NCI-H1436 (cell line): ENCODE measurements around the gene RBM4B.

Source experiments
- DNase-seq: peaks from one replicate; lab custom pipeline; 2025; lab: John Stamatoyannopoulos, UW

RBM4B gene

DNA sequence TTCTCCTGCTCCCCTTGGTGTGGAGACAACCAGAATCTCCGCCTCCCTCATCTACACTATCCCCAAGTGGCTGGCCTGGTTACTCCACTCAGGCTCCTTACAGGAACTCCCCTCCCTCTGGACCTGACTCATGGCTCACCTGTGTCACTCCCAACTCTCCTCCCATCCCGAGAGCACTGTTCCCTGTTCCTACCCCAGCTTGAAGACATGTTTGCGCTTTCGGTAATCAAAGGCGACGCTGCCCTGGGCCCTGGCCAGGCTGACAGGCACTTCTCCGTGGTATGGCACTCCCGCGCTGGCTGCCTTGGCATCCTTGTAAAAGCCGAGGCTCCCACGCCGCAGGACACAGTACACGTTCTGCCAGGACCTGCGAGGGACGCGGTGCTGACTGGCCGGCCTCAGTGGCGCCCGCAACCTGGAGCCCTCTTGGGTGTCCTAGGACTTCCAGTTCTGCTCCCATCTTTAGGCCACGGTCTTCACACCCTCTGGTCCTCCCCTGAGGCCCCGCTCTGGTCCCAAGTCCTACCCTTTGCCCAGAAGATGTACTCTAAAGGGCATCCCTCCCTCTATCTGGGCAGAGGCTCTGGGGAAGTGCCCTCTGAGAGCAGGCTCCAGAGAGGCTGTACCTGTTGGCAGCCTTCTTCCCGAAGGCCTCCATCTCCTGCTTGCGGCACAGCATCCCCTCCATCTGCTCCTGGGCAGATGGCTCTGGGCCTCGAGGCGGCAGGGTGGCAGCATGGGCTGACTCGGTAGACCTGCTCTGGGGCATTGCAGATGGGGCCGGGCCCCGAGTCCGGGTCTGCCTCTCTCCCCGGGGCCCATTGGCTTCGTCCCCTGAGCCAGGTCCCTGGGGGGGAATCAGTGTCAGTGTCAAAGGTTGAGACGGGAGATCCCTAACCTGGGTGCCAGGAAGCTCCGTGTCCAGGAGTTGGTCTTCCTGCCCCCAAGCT lies 9.4 kb upstream of the RBM4B start:
- no peak for DNase-seq

DNA sequence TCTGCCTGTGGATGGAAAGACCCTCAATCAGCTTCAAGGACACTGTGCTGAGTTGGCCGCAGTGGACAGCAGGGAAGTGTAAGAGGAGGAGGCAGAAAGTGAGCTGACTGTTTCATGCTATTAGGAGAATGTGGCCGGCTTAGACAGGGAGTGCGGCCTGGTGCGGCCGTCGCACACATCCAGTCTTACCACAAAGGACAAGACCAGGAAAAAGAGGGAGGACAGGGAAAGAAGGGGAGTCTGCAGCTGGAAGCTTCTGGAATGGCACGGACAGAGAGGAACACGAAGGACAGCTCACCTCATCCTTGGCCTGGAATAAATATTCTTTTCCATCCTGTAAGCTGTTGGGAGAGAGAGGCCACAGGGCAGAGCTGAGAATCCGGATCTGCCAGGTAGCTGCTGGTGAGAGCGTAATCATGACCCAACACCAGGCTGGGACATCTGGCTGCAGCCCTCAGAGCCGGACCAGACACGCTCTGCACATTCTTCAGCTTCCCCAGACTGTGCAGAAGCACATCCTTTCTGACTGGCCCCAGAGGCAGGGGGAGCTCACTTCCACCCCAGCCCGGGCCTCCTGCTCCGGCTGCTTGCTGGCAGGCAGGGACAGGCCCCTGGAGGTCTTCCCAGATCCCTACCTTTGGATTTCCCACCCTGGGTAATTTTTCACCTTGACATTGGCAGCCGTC lies 8.6 kb upstream of the RBM4B start:
- DNase-seq: no peak

DNA sequence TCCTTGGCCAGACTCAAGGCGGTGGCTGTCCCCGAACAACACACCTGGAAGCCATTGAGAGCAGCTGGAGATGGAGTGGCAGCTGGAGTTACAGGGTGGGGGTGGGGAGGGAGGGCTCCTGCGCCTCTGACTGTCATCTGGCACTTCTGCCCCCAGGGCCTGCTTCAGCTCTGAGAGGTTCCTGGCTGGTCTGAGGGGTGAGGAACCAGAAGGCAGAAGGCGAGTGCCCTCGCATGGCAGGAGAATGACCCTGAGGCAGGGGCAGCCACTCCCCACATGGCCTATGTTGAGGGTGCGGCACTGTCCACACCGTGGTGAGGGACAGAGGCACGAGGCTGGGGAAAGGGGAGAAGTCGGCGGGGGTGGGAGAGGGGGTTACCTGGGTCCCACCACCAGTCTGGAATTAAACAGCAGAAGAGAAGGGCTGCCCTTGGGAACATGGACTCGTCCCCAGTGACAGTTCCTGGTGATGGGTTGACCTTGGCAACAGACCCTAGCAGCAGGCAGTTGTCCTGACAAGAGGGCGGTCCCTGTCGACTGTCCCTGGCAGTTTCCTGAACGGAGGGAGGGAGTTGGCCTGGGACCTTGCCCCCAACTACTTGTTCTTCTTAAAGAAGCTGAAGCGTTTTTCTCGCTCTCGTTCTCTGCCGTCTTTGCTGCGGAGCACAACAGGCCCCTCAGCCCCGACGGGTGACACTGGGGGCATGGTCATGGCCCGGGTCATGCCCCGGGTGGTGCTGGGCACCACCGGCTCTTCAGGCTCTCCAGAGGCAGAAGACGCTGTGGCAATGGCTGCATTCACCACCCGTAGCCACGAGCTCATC lies 7.8 kb upstream of the RBM4B start:
- no peak for DNase-seq

DNA sequence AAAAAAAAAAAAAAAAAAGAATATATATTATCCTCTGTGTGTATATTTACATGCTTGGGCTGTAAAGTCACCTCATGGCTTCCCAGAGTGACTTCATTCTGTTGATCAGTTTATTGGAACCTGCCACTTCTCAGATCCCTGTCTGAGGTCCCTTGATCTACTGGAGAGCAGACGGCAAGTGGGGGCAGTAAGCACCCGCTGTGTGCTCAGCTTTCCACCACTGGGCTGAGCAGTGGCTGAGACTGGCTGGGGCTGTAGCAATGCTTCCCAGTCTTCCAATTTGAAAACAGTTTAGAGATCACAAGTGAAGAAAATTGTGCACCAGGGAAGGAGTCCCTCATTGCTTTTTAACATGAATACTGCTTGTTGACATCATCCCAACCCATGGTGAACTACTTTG lies 6.9 kb upstream of the RBM4B start:
- DNase-seq: no peak

DNA sequence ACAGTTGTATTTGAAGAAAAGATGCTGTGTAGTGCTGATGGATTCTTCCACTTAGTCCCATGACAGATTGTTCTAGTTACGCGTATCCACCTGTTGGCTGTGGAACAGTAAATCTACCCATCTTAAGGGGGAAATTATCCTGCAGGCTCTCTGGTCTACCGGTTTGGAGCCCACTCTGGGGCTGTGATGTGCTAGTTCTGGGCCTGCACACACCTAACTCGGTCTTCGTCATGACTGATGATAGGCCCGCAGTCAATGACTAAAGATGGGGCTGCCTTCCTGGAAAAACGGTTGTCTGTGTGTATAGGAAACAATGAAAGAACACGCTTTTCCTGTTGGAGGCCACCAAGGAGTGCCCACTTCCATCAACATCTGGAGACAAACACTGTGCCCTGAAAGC lies 6.2 kb upstream of the RBM4B start:
- no peak for DNase-seq

DNA sequence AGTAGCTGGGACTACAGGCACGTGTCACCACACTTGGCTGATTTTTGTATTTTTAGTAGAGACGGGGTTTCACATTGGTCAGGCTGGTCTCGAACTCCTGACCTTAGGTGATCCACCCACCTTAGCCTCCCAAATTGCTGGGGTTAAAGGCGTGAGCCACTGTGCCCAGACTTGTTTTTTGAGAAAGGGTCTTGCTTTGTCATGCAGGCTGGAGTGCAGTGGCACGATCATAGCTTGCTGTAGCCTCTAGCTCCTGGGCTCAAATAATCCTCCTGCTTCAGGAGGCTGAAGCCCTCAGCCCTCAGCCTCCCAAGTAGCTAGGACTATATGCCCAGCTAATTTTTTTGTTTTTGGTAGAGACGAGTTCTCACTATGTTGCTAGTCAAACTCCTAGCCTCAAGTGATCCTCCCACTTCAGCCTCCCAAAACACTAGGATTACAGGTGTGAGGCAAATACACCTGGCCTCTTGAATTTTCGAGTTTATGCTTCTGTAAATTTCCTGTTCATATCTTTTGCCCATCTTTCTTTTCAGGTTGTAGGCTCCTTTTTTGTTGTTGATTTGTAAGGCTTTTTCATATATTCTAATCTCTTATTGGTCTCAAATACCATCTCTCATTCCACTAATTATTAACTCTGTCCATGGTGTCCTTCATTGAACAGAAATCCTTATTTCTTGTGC lies 3.4 kb upstream of the RBM4B start:
- DNase-seq: no peak

DNA sequence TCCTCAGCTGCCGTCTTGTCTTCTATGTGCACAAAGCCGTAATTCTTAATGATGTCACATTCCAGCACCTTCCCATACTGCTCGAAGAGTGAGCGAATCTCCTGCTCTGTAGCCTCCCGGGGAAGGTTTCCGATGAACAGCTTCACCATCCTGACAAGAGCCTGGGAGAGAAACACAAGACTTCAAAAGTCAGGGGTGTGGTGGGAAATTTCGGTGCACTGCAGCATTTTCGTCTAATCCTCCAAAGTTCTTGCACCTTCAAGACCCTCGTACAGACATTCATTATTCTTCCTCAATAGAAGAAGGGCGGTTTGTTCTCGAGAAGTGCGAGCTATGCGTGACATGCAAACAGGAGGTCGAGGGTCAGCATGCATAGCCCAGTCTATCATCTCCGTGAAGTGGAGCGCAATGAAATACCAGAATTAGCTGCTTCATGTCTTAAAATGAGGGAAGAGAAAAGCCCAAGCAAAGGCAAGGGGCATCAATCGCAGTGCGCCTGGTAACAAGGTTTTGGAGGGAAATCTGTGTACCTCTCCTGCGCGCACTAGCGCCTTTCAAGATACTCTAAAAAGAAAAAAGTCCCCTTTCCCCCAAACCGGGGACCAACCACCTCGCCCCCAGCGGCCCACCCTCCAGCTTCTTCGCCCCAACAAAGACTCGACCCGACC lies 622 bp downstream of the RBM4B start:
- no peak for DNase-seq

DNA sequence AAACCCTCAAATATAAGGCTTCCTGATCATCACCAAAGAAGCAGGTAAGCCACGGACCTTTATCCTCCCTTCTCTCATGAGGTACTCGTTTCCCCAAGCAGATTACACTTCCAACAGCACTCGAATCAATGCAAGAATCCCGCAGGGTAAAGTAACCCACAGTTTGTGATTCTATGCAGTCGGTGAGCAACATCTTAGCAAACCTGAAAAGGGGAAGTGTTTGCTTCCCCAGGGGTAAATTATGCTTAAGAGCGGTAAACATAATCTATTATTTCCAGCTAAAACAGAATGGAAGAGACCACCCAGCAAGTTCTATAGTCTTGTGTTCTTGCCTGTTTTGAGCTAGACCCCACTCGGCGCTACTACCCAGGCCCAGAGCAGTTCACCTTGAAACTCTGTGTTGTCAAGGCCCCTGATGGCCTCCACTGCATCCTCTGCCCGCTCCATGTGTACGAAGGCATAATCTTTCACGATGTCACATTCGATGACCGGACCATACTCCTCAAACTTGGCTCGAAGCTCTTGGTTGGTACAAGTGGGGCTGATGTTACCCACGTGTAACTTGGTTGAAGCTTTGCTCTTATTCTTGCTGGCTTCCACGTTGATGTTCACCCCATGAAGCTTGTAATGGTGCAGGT lies 1.3 kb downstream of the RBM4B start:
- no peak for DNase-seq

DNA sequence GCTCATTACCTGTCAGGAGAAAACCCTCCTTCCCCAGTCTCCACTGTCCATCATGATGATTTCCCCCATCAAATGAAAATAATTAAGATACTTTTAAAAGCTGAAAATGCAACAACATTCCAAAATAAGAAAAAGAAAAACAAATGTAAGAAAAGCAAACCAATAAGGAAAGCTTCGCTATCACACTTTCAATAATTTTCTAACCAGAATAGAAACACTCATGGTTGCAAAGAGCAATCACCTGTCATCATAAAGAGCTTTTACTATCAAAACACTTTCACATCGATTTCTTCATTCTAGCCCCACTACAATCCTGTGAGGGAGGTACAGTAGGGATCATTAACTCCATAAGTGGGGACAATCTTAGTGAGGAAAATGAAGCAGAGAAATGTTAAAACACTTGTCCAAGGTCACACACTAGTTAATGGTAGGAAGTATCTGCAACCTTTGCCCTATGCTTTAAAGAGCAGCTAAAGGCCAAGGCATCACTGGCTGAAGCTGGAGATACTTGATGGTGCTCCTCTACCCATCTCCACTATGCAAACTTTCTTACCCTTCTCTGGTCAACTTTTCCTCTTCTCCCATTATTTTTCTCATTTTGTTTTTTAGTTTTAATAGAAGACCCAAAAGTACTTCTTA lies 2.6 kb downstream of the RBM4B start:
- no peak for DNase-seq

DNA sequence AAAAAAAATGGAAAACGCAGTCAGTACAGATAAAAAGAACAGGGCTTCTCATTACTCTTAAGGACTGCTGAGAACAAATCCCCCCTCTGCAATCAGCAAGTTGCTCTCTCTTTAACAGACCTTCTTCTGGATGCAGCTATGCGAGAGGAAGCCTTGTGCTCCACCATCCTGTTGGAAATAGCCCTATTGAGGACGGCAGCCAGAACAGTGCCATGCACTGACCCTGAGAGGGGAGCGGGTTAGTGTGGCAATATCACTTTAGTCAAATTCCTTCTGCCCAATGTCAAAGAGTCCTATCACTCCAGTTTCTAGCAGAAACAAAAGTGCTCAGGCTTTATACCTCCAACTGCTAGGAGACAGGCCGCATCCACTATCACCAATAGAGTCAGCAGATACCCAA lies 6.9 kb downstream of the RBM4B start:
- no peak for DNase-seq

DNA sequence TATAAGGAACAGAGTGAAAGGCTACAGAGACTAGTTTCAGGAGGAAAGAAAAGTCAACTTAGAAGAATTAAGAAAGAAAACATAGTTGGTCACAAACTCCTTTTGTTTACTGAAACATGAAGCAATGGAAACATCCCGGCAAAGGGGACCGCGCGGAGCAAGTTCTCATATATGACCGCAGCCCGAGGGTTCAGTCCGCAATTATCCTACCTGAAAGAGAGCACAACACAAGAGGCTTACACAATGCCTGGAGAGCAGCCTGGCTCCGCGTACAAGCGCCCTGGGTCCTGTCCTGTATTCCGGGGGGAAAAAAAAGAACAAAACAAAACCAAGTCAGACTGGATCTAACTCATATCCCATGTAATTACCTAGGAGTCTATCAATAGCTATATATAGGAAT lies 12.3 kb downstream of the RBM4B start:
- no peak for DNase-seq

DNA sequence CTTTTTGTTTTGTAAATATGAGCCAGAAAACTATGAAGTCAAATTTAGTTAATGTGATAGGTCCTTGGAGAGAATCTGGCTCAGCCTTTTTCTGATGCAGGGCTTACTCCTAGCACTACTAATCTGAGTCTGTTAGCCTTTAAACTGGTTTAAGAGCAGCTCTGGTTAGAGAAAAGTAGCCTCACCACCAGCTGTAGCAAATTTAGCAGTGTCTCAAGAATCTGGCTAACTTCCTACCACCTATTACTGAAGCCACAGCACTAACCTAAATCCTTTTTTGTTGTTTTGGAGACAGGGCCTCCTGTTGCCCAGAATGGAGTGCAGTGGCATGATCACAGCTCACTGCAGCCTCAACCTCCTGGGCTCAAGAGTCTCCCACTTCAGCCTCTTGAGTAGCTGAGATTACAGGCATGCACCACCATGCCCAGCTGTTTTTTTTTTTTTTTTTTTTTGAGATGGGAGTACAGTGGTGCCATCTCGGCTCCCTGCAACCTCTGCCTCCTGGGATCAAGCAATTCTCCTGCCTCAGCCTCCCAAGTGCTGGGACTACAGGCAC lies 13.9 kb downstream of the RBM4B start:
- DNase-seq: no peak

DNA sequence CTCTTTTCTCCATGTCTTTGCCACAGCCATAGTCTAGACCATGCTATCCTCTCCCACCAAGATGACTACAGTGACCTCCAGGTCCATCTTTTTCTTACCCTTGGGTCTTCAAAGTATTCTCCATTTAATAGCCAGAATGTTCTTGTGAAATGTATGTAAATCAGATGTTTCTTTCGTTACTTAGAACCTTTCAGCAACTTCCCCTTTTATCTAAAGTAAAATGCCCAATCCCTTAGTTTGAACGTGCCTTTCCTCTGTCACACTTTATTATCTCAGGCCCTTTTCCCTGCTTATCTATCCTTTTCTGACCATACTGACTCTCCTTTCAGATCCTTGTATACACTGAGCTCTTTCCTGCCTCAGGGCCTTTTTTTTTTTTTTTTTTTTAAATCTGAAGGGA lies 17.9 kb downstream of the RBM4B start:
- DNase-seq: no peak

DNA sequence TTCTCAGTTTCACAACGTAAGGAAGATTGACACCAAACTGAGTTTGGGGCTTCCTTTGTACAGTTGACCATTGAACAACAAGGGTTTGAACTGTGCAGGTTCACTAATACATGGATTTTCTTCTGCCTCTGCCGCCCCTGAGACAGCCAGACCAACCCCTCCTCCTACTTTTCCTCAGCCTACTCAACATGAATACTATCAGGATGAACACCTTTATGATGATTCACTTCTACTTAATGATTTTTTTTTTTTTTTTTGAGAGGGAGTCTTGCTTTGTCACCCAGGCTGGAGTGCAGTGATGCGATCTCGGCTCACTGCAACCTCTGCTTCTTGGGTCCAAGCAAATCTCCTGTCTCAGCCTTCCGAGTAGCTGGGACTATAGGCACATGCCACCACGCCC lies 24.6 kb downstream of the RBM4B start:
- no peak for DNase-seq

DNA sequence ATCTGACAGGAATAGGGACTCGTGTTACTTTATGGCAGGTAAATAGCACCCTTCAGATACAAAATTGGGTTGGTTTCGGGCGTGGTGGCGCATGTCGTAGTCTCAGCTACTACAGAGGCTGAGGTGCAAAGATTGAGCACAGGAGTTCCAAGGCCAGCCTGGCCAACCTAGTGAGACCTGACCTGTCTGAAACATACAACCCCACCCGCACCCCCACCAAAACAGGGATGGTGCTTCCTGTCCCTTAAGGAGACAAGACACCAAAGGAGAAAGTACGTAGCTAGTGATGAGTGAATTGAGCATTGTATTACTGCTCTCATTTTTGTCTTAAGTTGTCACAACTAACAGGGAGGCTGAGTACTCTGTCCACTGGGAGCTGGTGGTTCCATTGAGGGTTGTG lies 25.0 kb downstream of the RBM4B start:
- no peak for DNase-seq

DNA sequence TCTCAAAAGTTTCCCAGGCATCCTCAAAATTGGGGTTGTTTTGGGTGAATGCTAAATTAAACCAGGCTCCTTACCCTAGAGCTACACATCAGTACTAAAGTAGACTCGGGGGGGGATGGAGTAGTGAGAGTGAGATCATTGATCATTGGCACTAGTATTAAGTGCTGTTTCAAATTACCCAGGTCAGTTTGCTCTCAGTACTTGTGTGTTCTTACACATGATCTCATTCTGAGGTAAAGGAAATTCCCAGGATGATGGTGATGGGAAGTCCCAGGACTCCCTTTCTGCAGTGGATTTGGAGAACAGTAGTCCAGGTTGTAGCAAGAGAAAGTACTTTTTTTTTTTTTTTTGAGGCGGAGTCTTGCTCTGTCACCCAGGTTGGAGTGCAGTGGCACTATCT lies 26.7 kb downstream of the RBM4B start:
- DNase-seq: no peak

DNA sequence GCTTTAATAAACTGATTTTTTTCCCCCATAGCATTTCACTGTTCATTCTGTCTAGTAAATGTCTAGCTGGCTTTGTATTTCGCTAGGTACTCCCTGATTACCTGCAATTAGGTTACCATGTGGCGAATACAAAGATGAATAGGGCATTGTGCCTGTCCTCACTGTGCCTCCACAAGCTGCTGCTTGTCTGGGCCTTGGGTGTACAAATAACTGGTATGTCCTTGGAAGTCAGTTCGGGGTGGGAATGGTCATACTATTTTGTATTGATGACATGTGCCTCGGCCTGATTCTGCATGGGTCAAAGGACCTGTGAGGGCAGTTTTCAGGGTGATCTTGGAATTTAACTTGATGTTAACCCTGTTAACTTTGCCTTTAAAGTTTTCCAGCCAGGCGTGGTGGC lies 27.8 kb downstream of the RBM4B start:
- no peak for DNase-seq

DNA sequence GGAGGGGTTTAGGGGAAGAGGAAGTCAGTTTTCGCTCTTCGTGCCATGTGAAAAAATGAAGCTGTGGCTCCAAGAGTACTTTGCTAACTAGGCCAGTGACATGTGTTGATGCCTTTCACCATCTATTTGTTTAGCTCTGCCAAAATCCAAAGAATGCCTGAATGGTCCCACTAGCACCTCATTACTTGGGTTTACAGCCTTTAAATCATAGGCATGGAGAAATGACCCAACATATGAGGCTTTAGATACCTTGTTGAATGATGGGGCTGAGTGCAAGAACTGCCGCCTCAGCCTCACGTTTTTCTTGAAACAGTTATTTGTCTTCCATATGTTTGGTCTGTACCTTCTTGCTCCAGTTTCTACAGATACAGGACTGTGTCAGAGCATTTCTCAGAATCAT lies 30.9 kb downstream of the RBM4B start:
- no peak for DNase-seq

DNA sequence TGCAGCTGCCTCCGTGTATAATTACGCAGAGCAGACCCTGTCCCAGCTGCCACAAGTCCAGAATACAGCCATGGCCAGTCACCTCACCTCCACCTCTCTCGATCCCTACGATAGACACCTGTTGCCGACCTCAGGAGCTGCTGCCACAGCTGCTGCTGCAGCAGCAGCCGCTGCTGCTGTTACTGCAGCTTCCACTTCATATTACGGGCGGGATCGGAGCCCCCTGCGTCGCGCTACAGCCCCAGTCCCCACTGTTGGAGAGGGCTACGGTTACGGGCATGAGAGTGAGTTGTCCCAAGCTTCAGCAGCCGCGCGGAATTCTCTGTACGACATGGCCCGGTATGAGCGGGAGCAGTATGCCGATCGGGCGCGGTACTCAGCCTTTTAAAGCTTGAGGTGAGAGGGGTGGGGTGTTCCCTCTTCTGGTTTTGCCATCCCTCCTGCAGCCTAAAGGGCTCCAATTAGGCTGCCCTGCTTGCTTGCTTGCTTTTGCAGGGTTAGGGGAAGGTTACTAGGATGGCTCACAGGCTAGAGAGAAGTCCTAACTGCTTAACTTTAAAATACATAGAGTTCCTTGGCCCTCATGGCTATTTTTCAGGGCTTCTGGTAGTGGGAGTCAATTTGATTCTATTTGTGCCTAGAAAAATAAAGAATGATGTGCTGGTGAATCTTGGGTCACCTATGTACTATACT lies 33.8 kb downstream of the RBM4B start:
- no peak for DNase-seq

DNA sequence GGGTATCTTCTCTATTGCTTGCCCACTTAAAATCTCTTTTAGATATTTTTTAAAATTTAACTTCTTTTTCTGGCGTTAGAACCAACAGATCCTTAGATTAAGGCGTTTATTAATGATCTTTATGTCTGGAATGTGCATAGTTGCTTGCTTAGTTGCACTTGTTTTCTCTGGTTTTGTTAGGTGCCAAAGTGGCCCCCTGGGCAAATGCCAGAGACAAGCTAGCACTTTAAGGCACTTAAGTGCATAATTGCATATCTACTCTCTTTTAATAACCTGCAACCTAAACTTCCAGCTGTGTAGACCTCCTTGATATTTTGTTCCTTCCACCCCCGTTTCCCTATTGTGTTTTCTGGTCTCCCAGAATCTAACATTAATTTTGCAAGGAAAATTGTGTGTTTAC lies 35.9 kb downstream of the RBM4B start:
- peak; percentile 38 for DNase-seq
